HG02973 (cell line): ENCODE results near the gene PLCB2.

Experiments
- ATAC-seq: cut with Tn5 transposase; IDR thresholded peaks from one replicate; pipeline ENCODE4 v1.9.1; 2021; ENCODE audit warnings: moderate library complexity; ENCODE audit not compliant: unreplicated experiment

The PLCB2 gene

DNA sequence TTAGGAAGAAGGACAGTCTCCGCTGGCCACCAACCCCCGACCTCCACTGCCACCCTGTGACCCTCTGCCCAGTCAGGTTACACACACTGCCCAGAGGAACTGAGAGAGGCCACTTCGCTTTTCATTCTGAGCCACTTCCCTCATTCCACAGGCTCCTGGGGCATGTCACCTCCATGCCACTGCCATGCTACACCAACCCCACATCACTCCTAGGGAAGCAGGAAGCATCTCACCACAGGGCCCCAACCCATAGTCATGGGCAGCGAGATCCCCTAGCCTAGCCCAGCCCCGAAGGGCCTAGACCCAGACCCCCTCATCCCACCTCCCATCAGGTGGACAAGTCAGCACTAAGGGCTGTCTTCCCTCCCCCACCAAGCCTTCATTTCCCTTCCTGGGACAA lies 1.4 kb downstream of the PLCB2 start:
- no peak for ATAC-seq

DNA sequence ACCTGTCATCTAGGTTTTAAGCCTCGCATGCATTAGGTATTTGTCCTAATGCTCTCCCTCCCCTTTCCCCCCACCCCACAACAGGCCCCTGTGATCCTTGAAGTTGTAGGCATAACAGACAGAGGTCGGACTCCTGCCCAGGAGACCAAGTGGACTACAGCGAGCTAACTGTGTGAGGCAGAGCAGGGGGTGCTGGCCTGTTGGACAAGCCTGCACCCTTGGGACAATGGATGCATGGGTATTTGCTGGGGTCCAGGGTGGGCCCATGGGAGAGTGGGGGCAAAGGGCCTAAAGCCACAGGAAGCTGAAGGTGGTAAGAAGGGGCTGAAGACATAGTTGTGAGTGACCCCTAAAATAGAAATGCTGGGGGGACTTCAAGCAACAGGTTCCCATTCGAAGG lies 2.5 kb downstream of the PLCB2 start:
- ATAC-seq = no peak

DNA sequence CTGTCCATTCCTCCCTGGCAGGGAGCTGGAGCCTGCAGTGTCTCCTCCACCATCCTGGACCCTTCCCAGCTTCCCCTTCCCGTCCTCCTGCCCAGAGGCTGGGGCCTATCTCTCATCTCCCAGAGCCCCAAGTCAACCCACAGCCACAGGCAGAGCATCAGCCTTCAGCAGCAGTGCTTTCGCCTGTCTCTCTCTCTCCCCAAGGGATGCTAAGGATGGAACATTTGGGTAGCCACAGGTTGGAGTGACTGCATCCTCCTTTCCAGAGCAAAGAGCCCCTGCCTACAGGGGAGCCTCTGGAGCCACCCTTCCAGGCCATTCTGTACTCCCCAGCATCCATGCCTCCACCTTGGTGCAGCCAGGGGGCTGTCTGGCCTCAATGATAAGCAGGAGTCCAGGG lies 4.2 kb downstream of the PLCB2 start:
- ATAC-seq = no peak

DNA sequence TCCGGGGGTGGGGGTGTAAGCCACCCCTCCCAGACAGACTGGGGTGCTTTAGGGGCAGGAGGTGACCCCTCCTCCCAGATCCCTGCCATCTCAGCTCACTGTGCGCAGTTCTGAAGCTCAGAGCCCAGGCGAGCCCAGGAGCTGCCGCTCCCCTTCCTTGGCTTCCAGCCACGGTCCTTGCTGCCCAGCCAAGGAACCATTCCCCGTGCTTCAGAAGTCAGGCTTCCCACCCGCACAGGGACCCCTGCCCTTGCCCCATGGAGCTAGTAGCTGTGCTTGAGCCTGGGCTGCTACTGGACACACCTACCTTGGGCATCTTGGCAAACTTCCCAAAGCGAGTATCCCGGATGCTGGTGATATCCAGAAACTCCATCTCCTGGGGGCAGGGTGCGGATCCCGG lies 4.8 kb downstream of the PLCB2 start:
- ATAC-seq = no peak

DNA sequence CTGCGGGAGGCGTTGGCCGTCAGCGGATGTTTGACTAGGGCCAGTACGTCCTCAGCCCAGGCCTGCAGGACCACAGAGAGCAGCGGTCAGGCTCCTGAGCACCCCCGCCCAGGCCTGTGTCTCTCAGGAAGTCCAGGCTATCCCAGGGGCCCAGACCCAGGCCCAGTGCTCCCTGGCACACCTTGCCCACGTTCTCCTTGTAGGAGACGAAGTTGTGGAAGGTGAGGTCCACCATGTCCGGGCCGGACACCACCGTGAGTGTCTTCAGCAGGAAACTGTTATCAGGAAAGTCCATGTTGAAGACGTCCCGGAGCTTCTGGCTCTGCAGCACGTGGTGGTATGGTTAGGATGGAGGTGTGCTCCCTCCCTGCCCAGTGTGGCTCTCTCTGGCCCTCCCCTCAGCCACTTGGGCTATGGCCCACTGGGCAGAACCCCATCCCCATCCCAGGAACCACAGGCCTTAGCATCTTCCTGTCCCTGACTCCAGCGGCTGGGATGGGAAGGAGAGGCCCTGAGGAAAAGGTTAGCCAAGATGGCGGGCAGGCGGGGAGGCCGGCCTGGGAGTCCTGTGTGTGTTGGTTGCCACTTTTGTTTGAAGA lies 5.3 kb downstream of the PLCB2 start:
- ATAC-seq = no peak

DNA sequence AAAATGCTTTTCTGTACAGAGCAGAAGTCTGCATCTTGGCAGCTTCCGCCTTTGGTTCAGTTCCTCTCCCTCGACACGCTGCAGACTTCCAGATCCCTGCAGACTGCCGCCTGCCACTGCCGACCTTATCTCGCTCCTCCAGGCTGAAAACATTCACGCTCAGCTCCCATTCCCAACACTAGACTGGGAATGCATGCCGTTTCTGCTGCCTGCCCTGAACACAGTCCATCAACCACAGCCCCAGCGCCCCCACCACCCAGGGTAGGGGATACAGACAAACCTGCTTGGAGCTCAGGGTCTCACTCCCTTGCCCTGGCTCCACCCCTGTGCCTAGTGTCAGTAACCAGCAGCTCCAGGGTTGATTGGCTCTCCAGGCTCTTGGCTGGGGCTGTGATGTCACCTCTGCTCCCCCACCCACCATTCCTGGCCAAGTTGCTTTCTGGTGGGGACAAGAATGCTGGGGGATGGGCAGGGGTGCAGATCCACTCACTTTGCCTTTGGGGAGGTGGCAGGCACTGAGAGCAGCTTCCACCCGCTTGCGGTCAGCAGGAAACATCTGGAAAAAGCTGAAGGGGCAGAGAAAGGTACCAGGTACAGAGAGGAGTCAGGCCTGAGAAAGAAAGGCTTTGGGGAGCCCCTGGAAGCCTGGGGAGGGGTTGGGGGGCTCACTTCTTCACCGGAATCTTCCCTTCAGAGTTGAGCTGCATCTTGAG lies 6.1 kb downstream of the PLCB2 start:
- ATAC-seq = no peak

DNA sequence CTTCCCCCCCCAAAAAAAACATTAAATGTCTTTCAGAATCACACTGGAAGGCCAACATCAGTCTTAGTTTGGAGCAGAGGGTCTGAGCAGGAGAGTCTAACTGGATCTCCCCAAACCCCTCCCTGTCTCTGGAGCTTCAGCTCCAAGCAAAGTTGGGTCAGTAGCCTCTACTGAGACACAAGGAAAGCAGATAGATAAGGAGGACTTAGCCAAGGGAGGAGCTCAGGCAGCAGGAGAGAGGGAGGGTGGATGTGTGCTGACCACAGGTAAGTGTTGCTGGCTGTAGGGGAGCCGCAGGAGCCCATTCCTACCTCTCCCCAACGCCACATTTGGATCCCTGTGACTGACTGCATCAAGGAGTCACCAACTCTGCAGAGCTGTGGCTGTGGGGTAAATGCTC lies 7.0 kb downstream of the PLCB2 start:
- ATAC-seq = no peak

DNA sequence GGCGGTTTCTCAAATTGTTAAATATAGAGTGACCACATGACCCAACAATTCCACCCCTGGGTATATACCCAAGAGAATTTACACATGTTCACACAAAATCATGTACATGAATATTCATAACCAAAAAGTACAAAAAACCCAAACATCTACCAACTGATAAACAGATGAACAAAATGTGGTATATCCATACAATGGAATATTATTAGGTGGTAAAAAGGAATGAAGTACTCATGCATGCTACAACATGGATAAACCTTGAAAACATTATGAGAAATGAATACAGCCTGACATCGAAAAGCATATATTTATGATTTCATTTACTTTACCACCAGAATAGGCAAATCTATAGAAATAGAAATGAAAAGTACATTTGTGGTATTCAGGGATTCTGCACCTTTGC lies 7.4 kb downstream of the PLCB2 start:
- ATAC-seq = no peak

DNA sequence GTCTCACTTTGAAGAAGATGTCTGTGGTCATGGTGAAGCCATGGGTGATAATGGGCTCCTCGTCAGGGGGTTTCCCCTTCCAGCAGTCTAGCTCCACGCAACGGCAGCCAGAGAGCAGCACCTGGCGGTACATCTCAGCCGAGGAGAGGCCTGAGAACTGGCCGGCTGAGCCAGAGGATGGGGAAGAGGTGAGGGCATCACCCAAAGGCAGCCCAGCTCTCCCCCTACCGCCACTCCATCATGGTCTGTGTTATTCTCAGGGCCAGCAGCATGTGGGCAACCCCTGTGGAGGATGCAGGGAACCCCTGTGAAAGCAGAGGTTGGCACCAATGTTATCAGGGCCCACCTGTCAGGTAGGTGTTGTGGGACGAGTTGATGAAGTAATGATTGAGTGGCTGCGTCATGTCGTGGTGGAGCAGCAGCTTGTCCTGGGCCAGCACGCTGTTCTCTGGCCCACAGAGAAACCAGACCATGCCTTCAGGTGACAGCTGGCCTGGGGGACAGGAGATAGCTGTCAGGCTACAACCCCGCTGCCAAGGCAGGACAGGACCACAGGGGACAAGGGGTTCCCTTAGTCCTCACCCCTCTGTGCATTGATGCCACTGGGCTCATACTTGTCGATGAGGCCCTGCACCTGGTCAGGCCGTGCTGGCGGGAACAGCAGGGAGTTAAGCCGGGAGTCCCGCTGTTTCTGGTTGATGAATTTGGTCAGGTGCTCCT lies 9.4 kb downstream of the PLCB2 start:
- ATAC-seq = no peak

DNA sequence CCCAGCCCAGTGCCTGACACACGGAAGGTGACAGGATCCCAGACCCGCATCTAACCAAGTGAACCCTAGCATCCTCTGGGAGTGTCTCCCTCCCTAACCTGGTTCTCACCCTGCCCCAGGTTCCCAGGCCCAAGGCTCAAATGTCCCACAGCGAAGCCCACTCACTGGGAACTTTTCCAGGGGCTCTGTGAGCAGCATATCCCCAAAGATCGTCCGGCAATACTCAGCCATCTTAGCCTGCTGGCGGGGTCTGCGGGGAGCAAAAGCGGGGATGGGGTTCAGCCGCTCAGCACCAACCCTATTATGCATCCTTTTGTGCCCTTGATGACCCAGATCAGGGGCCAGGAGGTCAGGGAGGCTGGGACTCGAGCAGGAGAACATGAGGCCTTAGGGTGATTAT lies 10.4 kb downstream of the PLCB2 start:
- no peak for ATAC-seq

DNA sequence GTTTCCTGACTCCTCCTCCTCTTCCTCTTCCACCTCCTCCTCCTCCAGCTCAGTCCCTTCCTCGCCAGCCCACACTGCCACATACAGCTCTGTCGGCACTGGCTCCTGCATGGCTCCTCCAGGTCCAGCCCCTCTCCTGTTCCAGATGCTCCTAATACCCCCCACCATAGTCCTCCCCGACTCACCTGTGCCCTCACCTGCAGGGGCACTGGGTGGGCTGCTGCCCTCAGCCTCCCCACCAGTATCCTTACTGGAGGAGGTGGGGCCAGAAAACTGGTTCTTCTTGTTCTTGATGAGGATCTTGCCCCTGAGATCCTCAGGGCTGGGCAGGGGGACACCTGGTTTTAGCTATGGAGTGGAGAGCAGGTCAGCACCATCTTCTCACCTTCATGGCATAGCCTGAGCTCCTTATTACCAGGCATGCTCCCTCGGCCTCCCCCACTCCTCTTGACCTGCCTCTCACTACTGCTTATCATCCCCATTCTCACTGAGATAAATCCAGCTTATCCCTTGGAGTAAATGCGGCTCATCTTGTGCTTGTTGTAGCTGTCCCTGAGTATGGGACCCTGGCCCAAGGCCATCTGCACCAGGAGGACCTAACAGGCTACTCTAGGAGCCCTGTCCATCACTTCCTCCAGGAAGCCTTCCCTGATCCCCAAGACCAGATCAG lies 11.0 kb downstream of the PLCB2 start:
- ATAC-seq = no peak

DNA sequence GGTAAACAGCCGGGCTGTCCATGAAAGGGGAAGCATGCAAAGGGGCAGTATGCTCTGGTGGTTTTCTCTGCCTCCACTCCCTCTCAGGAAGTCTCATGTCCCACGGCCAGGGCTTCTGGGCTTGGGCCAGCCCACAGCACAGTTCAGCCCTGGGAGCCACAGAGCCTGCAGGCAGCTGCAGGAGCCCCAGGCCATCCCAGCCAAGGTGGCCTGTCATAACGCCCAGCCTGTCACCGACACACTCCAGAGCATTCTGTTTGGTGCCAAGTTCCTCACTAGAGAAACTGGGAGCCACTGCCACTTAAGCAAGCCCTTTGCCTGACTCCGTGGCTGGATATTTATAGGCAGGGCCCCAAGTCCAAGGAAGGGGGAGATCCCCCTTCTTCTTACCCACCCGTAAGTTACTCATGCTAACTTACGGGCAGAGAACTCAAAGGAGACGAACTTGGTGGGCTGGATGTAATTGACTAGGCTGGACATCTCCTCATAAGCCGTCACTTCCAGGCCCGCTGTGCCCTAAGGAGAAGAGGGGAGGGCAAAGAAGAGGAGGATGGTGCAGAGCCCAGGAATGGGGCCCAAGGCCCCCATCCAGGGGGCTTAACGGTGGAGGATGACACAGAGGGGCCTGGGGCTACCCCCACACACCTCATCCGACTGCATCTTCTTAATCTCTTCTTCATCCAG lies 11.7 kb downstream of the PLCB2 start:
- no peak for ATAC-seq

DNA sequence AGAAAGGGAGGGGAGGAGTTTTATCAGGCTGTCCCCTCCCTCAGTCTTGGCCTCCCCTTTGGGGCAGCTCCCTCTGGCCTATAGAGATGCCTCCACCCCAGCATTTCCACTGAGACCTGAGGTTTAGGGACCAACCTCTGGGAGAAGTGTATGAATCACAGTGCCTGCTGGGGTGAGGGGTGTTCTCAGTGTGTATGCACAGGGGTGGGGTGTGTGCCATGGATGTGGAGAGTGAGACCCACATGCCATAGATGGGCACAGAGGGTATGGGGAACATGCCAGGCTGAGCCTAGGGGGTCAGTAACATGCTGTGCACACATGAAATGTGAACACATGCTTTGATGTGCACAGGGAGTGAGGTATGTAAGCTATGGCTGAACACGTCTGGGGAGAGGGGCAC lies 12.4 kb downstream of the PLCB2 start:
- no peak for ATAC-seq

DNA sequence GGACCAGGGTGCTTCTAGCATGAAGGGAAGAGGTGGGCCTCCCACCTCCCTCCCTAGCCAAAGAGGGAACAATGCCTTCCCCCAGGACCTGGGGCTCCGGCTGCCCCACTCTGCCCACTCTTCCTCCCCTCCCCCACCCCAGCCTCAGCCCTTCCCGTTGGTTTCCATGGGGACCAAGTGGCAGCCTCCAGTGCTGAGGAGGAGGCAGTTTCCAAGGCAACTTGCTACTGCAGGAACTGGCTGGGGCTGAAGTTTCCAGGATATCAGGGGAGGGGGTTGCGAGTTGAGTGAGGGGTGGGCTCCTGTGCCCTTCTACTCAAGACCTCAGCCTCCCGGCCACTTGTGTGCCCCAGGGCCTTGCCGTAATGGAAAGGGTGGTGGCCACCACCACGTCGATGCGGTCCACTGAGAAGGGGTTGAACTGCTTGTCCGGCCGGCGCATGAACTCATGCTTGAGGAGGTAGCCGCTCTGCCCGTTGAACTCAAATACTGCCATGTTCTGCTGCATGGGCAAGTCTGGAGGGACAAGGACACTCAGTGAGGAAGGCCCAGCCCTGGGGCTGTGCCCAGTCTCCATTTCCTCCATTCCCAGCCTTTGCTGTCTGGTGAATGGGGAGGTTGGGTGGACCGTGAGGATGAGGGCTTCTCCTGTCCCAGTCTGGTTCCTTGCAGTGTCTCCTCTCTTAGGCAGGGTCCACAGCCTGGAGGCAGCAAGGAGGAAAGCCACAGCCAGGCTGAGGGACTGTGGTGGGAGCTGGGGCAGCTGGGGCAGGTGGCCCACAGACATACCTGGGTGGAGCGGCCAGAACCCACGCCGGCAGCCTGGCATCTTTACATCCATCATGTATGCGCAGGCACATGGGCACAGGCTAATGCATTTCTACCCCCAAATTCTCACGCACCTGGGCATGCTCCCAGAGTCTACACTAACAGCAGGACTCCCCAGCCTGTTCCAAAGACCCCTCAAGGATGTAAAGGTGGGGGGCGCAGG lies 13.5 kb downstream of the PLCB2 start:
- ATAC-seq = no peak

DNA sequence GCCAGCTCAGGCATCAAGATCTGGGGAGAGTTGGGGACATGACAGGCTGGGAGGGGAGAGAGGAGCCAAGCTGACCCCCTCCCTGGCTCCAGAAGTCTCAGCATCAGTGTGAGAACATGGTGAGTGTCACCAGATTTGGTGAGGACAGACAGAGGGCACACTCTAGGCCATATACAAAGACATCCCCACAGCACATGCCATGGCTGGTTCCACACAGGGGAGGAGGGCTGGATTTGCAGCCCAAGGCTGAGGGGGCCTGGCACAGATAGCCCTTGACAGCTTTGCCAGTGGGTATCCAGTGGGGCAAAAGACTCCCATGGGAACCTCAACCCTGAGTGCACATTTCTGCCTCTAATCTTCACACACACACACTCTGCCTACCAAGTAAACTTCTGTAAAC lies 14.7 kb downstream of the PLCB2 start:
- ATAC-seq = no peak

DNA sequence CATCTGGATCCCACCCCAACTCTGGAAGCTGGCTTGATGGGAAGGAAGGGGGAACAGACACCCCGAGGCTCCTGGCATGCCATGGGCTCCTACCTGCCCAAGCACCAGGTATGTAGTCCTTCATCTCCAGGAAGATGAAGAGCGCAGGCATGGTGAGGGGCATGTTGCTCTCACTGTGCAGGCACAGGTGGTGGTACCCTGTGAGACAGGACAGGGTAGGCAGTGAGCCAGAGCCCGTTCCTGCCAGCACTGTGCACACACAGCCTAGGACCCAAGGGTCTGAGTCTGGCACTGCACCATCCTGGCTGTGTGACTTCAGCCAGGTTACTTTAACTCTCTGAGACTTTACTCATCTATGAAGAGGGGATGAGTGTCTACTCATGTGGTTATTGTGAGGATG lies 15.5 kb downstream of the PLCB2 start:
- ATAC-seq = no peak

DNA sequence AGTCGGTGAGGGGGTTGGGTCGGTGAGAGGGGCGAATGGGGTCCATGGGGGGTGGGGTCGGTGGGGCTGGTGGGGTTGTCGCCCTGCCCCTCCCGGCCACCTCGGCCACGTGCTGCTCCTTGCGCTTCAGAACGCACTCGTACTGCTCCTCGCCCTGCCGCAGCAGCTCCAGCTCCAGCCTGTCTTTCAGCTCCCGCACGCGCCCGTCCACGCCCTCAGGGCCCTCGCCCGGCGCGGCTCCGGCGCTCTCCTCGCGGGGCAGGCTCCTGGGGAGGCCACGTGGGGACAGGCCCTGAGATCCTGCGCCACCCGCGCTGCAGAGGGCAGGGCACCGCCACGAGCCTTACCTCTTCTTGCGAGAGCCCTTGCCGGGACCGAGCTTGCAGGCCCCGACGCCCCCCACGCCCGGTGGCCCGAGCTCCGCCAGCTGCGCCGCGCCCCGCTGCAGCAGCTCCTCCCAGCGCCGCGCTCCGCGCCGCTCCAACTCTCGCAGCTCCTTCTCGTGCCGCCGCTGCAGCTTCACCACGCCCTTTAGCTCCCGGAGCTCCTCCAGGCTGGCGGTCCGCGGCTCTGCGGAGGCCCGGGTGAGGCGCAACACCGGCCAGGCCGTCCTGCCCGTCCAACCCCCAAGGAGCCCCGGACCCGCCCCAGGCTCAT lies 16.7 kb downstream of the PLCB2 start:
- no peak for ATAC-seq

DNA sequence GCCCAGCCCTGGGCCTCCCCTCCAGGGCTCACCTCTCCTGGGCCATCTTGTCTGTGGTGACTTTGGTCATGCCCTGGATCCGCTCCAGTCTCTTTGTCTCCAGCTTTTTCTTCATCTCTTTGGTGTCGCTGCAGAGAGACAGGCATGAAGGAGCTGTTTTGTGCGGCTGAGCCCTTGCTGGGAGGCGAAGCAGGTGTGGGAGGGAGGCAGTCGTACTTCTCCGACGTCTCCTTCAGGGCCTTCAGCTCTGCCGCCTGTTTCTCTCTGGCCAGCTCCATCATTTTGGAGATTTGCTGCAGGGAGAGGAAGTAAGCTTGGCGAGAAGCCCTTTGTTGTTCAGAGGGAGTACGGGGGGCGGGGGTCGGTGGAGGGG lies 17.2 kb downstream of the PLCB2 start:
- no peak for ATAC-seq

DNA sequence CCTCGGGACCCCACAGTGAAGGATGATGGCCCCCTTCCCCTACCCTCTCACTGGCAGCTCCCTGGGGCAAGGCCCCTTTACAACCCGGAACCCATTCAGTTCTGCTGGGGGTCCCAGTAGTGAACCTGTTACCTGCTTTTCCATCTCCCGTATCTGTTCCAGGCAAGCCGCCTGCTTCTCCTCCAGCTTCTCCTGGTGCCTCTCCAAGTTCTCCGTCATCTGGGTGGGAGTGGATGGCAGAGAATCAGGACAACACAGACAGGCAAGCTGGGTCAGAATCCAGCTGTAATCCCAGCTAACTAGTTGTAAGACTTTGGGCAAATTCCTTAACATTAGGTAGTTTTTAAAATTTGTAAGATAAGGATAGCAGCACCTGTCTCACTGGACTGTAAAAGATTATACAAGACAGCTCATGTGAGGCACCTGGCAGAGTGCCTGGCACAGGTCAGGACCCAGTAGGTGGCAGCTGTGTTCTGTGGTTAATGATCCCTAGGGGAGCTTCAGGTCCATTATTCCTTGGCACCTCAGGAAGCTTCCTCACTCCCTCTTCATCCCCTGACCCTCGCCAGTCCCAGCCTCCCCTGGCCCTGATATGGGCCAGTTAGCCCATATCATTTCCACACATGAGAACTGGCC lies 18.5 kb downstream of the PLCB2 start:
- no peak for ATAC-seq
